ENCODE data around the gene CPM.
"Not testable (repeated sequence)": the region's sequence is repeated elsewhere in the genome, so short reads cannot be mapped to it uniquely, and the experiment has no call there.

The CPM gene

DNA sequence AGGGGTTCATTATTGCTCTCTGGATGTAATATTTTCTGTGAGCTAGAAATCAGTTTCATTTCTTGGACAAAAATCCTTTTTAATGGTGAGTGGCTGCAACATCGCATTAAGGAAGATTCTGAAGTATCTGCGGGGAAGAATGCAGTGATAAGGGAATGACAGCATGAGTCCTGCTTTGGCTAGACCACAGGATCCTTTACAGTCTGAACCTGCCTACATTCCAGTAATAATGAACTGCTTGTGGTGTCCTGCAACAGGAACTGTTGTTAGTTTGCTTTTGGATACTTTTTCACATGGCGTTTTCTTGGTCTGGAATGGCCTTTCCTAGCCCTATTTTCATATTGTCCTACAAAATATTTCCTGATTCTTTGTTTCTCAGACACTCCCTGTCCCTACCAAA is 109.3 kb downstream of the CPM start:
- no peak for DNase-seq

DNA sequence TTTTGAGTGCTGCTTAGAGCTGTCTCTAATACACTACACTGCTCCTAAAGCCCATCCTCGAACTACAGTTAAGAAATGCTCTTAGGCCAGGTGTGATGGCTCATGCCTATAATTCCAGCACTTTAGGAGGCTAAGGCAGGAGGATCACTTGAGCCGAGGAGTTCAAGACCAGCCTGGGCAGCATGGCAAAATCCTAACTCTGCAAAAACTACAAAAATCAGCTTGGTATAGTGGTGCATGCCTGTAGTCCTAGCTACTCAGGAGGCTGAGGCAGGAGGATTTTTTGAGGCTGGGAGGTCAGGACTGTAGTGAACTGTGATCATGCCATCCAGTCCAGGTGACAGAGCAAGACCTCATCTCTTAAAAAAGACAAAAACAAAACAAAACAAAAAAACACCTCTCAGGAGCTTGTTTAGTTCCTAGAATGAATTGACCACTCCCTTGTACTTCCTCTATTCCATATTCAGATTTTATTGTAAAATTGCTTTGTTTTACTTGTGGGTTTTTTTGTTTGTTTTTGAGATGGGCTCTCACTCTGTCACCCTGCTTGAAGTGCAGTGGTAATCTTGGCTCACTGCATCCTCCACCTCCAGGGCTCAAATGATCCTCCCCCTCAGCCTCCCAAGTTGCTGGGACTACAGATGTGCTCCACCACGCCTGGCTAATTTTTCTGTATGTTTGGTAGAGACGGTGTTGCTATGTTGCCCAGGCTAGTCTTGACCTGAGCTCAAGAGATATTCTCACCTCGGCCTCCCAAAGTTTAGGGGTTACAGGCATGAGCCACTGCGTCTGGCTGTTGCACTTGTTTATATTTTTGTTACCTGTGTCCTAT is 111.4 kb downstream of the CPM start:
- no peak for DNase-seq

DNA sequence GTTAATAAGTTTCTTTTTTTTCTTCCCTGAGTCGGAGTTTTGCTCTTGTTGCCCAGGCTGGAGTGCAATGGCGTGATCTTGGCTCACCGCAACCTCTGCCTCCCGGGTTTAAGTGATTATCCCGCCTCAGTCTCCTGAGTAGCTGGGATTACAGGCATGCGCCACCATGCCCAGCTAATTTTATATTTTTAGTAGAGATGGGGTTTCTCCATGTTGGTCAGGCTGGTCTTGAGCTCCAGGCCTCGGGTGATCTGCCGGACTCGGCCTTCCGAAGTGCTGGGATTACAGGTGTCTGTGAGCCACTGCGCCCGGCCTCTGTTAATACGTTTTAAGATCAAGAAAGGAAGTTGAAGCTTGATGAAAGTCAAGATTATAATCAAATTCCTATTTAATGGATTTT is 113.5 kb downstream of the CPM start:
- not testable (repeated sequence) for DNase-seq

DNA sequence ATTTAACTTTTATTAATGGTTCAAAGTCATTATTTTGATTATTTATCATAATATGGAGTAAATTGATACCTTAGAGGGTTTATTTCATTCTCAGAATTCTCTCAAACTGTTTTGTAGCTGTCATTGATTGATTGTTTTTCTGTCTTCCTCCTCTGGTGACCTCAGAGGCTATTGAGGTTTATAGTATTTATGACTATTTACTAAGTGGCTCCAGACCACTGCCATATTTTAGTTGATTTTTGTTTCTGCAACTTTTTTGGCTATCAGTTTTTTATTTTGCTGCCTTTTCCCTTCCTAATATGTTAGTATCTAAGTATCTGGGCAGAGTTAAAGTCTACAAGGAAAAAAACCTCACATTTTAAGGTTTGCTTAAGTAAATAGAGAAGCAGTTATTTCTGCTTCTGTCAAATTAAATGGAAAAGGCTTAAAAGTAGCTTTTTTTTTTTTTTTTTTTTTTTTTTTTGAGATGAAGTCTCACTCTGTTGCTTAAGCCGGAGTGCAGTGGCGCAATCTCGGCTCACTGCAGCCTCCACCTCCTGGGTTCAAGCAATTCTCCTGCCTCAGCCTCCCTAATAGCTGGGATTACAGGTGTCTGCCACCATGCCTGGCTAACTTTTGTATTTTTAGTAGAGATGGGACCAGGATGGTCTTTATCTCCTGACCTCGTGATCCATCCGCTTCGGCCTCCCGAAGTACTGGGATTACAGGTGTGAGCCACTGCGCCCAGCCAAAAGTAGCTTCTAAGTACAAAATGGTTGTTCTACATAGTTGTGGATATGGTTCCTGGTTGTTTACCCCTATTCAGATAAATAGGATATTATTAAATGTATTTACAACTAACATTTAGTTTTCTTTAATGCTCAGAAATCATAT is 116.8 kb downstream of the CPM start:
- DNase-seq: no peak

DNA sequence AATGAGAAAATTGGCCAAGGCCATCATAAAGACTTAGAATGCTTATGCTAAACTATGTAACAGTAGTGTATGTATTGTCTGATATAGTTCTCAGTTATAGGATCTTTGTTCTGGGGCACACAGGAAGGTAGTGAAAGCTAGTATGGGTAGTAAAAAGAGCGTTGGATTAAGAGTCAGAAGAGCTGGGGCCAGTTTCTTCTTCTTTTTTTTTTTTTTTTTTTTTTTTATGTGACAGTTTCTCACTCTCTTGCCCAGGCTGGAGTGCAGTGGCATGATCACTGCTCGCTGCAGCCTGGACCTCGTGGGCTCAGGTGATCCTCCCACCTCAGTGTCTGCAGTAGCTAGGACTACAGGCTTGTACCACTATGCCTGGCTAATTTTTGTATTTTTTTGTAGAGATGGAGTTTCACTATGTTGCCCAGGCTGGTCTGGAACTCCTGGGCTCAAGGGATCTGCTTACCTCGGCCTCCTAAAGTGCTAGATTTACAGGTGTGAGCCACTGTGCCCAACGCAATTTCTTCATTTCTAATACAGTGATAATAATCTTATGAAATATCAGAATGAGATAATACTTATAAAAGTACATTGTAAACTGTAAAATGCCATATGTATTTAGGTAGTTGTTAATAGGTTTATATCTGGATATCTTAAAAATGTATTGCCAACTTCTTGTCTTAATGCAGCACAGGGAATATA is 117.6 kb downstream of the CPM start:
- DNase-seq: no peak

DNA sequence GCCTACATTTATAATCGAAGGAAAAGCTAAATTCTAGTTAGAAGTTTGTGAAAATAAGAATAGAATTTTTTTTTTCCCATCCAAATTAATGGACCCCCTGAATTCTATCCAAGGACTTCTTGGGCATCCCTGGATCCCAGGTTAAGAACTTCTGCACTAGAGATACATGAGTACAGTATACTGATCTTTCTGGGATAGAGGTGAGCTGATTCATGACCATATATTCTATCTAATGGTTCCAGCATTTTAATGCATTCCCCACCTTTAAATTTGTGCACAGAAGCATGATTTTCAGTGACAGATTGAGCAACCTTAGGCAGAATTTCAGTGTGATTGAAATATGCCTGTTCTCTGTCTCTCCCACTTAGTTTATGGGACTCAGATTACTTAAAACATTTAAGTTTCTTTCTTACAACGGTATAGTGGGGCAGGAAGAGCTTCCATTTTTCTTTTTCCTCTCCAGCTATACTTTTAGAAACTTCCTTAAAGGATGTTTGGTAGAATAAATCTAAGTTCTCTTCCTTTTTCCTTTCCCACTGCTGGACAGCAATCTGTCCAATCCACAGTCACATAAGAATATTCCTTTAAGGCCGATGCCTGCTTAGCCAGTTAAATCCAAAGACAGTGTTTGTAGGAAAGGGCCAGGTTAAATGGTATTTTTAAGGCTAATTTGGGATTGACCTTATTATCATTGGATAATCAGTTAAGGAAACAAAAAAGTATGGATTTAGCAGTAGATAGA is 118.3 kb downstream of the CPM start:
- no peak for DNase-seq

DNA sequence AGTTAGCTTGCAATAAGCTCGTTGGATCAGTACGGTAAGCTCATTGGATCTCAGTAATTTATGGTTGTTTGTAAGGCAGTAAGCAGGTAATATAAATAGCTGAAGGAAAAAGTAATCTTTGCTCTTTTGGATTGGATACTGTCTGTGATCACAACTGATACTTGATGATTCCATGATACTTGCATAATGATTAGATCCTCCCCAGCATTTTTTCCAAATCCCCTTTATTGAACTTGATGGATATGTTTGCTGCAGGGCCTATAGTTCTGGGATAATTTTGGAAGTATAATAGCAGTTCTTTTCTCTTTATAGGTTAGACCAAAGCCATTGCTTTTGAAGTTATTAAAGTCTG is 119.8 kb downstream of the CPM start:
- DNase-seq: no peak

DNA sequence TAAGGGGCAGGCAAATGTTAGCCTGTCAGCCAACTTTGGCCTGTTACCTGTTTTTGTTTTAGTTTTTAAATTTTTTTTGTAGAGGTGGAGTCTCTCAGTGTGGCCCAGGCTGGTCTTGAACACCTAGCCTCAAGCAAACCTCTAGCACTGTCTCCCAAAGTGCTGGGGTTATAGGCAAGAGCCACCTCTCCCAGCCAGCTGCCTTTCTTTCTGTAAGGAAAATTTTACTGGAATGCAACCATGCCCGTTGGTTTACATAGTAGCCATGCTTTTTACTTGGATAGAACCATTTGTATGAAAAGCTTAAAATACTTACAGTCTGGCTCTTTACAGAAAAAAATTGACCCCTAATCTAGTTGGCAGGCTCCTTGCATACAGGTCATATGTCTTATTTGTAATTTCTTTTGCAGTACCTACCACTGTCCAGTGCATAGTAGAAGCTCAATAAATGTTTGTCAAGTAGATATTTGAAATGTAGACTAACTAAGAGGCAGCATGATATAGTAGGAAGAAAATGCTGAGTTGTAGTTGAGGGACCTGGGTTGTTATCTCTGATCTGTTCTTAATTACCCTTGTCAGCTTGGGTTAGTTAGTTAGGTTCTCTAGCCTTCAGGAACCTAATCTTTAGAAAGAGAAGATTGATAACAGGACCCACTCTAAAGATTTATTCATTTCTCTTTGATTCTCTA is 120.3 kb downstream of the CPM start:
- DNase-seq: no peak

DNA sequence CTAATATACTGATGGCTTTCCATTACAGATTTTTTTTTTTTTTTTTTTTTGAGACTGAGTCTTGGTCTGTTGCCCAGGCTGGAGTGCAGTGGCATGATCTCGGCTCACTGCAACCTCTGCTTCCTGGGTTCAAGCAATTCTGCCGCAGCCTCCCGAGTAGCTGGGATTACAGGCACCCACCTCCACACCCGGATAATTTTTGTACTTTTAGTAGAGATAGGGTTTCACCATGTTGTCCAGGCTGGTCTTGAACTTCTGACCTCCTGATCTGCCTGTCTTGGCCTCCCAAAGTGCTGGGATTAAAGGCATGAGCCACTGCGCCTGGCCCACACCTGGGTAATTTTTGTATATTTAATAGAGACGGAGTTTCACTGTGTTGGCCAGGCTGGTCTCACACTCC is 121.4 kb downstream of the CPM start:
- DNase-seq: not testable (repeated sequence)

DNA sequence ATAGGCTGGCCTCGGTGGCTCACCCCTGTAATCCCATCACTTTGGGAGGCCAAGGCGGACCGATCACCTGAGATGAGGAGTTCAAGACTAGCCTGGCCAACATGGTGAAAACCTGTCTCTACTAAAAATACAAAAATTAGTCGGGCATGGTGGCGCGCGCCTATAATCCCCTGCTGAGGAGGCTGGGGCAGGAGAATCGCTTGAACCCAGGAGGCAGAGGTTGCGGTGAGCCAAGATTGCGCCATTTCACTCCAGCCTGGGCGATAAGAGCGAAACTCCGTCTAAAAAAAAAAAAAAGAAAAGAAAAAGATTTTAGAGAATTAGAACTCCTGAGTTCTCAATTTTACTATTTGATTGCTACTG is 123.0 kb downstream of the CPM start:
- not testable (repeated sequence) for DNase-seq

DNA sequence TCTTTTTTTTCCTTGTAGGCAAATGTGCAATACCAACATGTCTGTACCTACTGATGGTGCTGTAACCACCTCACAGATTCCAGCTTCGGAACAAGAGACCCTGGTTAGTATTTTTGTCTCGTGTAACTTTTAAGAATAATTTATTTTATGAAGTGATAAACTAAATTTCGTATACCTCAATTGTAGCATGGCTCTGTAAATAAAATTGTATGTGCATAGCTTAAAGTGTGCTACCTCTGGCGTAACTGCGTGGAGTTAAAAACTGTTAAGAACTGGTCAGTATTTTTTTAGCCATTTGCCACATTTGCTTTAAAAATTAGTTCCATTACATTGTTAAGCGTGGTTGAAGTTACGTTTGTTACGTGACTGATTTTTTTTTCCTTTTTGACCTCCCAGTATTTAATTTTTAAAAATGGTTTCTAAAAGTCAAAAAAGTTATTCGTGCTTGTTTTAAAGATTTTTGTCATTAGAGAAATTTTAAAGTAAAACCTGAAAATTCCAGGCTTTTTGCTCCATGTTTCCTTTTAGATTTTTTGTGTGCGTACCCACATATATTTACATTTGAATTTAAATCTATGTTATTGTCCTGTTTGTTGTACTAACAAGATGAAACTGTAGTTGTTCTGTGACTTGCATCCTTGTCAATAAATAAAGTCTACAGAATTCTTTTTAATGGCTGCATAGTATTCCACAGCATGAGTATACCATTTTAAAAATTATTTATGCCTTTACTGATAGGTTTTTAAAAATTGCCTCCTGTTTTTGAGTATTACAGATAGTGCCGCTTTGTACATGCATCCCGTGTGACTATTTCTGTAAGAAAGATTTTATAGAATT is 123.6 kb downstream of the CPM start:
- no peak for DNase-seq

DNA sequence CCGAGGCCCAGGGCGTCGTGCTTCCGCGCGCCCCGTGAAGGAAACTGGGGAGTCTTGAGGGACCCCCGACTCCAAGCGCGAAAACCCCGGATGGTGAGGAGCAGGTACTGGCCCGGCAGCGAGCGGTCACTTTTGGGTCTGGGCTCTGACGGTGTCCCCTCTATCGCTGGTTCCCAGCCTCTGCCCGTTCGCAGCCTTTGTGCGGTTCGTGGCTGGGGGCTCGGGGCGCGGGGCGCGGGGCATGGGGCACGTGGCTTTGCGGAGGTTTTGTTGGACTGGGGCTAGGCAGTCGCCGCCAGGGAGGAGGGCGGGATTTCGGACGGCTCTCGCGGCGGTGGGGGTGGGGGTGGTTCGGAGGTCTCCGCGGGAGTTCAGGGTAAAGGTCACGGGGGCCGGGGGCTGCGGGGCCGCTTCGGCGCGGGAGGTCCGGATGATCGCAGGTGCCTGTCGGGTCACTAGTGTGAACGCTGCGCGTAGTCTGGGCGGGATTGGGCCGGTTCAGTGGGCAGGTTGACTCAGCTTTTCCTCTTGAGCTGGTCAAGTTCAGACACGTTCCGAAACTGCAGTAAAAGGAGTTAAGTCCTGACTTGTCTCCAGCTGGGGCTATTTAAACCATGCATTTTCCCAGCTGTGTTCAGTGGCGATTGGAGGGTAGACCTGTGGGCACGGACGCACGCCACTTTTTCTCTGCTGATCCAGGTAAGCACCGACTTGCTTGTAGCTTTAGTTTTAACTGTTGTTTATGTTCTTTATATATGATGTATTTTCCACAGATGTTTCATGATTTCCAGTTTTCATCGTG is 124.4 kb downstream of the CPM start:
- peak; percentile 98 for DNase-seq

DNA sequence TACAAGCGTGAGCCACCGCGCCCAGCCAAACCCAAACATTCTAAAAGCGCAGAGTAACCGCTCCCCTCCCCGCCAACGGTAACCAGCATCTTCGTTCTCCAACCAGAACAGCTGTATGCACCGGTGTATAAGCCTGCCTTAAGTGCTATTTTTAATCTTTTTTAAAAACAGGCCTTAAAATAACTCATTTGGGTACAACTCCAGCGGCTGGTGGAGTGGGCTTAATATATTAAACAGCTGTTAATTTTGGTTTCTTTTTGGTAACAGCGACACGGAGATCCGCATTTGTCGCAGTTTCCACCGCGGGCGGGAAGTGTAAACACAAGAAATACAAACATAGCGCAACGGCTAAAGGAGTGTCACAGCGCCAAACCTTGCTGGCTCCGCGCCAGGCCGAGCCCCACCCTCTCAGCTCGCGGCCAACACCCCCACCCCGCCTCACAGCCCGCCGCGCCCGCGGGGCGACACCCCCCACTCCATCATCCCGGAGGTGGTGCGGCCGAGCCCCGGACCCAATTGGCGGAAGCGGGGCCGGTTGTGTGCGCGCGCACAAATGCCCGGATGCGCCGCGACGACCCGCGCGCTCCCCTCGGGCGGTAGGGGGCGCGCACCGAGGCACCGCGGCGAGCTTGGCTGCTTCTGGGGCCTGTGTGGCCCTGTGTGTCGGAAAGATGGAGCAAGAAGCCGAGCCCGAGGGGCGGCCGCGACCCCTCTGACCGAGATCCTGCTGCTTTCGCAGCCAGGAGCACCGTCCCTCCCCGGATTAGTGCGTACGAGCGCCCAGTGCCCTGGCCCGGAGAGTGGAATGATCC is 125.2 kb downstream of the CPM start, which contains the start of gene MDM2:
Gene MDM2, plus strand, starts transcription at position 602 of the 812 bp plus-strand sequence. CDS start 301 bp downstream, outside the sequence.
- peak; percentile 98 for DNase-seq

DNA sequence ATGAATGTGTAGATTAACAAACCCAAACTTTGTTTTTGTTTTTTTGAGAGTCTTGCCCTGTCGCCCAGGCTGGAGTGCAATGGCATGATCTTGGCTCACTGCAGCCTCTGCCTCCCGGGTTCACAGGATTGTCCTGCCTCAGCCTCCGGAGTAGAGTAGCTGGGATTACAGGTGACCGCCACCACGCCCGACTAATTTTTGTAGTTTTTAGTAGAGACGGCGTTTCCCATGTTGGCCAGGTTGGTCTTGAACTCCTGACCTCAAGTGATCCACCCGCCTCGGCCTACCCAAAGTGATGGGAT is 125.7 kb downstream of the CPM start:
- DNase-seq: not testable (repeated sequence)

DNA sequence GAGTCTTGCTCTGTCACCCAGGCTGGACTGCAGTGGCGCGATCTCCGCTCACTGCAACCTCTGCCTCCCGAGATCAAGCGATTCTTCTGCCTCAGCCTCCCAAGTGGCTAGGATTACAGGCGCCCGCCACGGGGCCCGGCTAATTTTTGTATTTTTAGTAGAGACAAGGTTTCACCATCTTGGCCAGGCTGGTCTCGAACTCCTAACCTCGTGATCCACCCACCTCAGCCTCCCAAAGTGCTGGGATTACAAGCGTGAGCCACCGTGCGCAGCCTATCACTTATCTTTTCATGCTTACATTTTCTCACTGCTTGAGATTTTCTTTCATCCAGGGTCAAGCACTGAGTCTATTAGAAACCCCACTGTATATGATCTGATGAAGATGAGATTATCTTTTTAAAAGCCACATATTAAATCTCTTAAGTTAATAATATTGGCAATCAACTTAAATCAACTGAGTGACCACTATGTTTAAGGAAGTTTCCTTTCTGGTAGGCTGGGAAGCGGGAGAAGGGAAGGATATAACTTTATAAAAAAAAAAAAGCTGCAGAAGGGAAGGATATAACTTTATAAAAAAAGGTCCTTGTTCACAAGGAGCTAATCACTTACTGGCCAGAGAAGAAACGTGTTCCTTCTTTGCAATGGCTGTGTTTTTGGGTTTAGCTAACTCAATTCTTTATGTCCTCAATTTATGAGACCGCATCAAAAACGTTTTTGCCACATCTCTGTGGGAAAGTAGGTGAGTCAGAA is 126.3 kb downstream of the CPM start:
- no peak for DNase-seq

DNA sequence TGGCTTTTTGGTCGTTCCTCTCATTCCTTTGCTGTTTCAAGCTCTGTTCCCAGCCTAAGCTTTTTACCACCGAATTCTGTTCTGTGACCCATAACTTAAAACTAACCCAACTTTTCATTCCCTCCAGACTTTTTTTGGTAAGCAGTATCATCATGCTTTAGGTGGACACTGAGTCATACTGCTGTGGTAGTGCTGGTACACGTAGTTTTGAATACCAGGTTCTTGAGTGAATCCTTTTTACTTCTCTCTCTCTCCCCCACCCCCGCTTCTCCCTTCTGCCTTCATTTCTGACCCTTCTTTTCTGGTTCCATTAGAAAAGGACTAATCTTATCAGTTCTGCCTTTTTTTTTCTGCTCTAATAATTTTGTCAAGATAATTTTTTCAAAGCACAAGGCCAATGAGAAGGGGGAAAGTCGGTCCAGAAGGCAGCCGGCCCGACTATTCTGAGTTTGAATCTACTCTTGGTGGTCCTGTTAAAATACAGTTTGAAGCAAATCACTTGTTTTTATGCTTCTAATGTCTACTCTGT is 127.3 kb downstream of the CPM start:
- no peak for DNase-seq

DNA sequence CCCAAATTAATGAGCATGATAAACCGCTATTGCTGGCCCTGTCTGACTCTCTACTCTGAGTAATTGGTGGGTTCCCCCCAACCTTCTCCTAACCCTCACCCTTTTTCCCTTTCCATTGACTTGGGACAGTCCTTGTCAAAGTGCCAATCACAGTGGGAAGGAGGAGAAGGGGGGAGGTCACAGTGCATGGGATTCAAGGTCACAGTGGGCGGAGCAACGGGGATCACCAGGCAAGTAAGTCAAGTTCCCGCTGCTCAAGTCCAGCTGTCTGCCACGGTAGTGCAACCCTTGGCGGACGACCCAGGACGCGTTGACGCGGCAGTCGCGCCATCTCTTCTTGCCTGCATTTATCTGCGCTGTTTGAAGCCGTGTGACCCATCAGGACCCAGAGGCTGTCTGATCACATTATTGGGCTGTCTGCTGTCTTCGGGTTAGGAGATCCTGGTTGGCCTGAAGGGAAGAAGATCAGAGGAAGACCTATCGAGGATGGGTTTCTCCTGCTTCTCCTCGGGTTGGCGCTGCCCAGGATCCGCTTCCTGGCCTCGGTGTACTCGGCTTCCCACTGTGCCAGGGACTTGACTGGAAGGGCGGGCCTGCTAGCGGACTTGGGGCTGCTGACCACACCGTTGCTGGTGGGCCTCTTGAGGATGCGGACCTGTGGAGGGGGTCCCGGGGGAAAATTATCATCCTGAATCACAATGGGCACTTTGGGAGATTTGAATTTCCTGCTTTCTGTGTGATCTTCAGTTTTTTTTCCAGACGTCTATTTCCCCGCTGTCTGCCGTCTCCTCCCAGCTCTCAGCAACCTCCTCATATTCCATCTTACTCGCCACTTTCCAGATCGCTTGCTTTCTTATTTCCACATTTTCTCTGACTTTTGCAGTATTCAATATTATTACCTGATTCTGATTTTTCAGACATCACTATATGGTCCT is 128.0 kb downstream of the CPM start:
- no peak for DNase-seq

All from NCI-H1105 (cell line).